H1 (cell line): Measurements from ENCODE around the gene PTGDS. TPM values are rescaled to one million over a fixed set of nuclear protein-coding genes. Genes with fewer than 3 reads are reported as not detected.

ENCODE experiments used
- CTCF ChIA-PET: fragments of 300-600 bp; sonication (Branson Sonifier 250); formaldehyde crosslinking; loops from one replicate; lab custom pipeline; 2021; ENCODE audit not compliant: partially characterized antibody; lab: Charles Lee
- POLR2A ChIA-PET: fragments of 300-600 bp; sonication (Branson Sonifier 250); formaldehyde crosslinking; loops from one replicate; lab custom pipeline; 2021; ENCODE audit warnings: inconsistent platforms; ENCODE audit not compliant: partially characterized antibody; lab: Charles Lee
- DNase-seq, 2 experiments: peaks; one replicate each; pipeline versions ENCODE4 v3.0.0 to v3.0.0-alpha.2; 2010 to 2022; ENCODE audit warnings: low spot score in 2 of 2, low read depth in 1 of 2, mixed read lengths in 1 of 2
- FAIRE-seq: peaks from 2 replicates; lab custom pipeline; 2011; peaks lifted over from hg19 to GRCh38; lab: Jason Lieb, UNC
- H2AFZ ChIP-seq: 2 replicates; pipeline ENCODE4 v1.8.1; 2012; ENCODE audit warnings: low read length, inconsistent platforms
- H2AK5ac ChIP-seq: 2 replicates; pipeline ENCODE4 v1.6.1; 2013; ENCODE audit warnings: low read depth, low read length
- H2BK120ac ChIP-seq: replicated peaks from 2 replicates; pipeline ENCODE3; 2013; ENCODE audit warnings: low read depth, low read length, inconsistent platforms
- H2BK12ac ChIP-seq: 2 replicates; pipeline ENCODE4 v1.6.1; 2013; ENCODE audit warnings: low read depth, low read length
- H2BK15ac ChIP-seq: 2 replicates; pipeline ENCODE4 v1.6.1; 2013; ENCODE audit warnings: low read length
- H2BK20ac ChIP-seq: 2 replicates; pipeline ENCODE4 v1.6.1; 2013; ENCODE audit warnings: low read length
- H2BK5ac ChIP-seq: 2 replicates; pipeline ENCODE4 v1.6.1; 2013; ENCODE audit warnings: low read depth, low read length
- H3K14ac ChIP-seq: 2 replicates; pipeline ENCODE4 v1.6.1; 2013; ENCODE audit warnings: inconsistent platforms; ENCODE audit not compliant: insufficient read length
- H3K18ac ChIP-seq: 2 replicates; pipeline ENCODE4 v1.6.1; 2013; ENCODE audit warnings: low read length; ENCODE audit errors: extremely low read depth
- H3K23ac ChIP-seq: 2 replicates; pipeline ENCODE4 v1.6.1; 2013; ENCODE audit warnings: inconsistent platforms; ENCODE audit not compliant: insufficient read length
- H3K23me2 ChIP-seq: 2 replicates; pipeline ENCODE4 v1.6.1; 2013; ENCODE audit warnings: low read depth, low read length
- H3K27ac ChIP-seq: 2 replicates; pipeline ENCODE4 v1.6.1; 2011; ENCODE audit warnings: low read depth, low read length, inconsistent platforms
- H3K27me3 ChIP-seq, 4 experiments: replicated peaks in 1 of 4; 1 replicate in 1 of 4; 2 replicates in 3 of 4; pipeline versions ENCODE4 v1.6.1 to v1.8.1; 2011 to 2013; ENCODE audit warnings: low read length in 3 of 4, mild to moderate bottlenecking in 3 of 4, inconsistent platforms in 2 of 4, mixed read lengths in 2 of 4, moderate library complexity in 1 of 4; ENCODE audit not compliant: control insufficient read depth in 3 of 4, insufficient read depth in 3 of 4; ENCODE audit errors: extremely low read depth in 1 of 4
- H3K36me3 ChIP-seq, 4 experiments: 2 replicates each; pipeline versions ENCODE4 v1.6.1 to v1.8.1; 2011 to 2013; ENCODE audit warnings: mild to moderate bottlenecking in 4 of 4, low read length in 3 of 4, moderate library complexity in 2 of 4, control low read depth in 1 of 4, inconsistent platforms in 1 of 4; ENCODE audit not compliant: insufficient read depth in 4 of 4, control insufficient read depth in 2 of 4
- H3K4ac ChIP-seq: replicated peaks from 2 replicates; pipeline ENCODE3; 2013; ENCODE audit warnings: low read length, low read depth, mixed read lengths, inconsistent platforms; ENCODE audit not compliant: insufficient read length
- H3K4me1 ChIP-seq, 4 experiments: replicated peaks in 1 of 4; 1 replicate in 1 of 4; 2 replicates in 3 of 4; pipeline versions ENCODE4 v1.6.1 to v1.8.1; 2011 to 2013; ENCODE audit warnings: low read length in 3 of 4, inconsistent platforms in 2 of 4, mixed read lengths in 1 of 4; ENCODE audit not compliant: insufficient read depth in 4 of 4, control insufficient read depth in 3 of 4
- H3K4me2 ChIP-seq, 2 experiments: 2 replicates each; pipeline versions ENCODE4 v1.6.1 to v1.8.1; 2011 to 2013; ENCODE audit warnings: low read depth in 2 of 2, low read length in 2 of 2, control low read depth in 1 of 2, inconsistent platforms in 1 of 2, mild to moderate bottlenecking in 1 of 2; ENCODE audit not compliant: insufficient read depth in 1 of 2
- H3K4me3 ChIP-seq, 4 experiments: fragments of 200-600, 300-600 bp in 1 of 4; sonication (generic), shearing (Covaris generic), sonication (Bioruptor Twin) in 1 of 4; 2 replicates each; pipeline versions ENCODE4 v1.5.1 to v1.8.1; 2011 to 2016; ENCODE audit warnings: low read length in 4 of 4, low read depth in 3 of 4, control low read depth in 2 of 4, inconsistent platforms in 2 of 4, mild to moderate bottlenecking in 2 of 4, mixed read lengths in 1 of 4, moderate library complexity in 1 of 4; ENCODE audit not compliant: insufficient read depth in 2 of 4; ENCODE audit errors: extremely low read depth in 1 of 4
- H3K56ac ChIP-seq: replicated peaks from 2 replicates; pipeline ENCODE3; 2013; ENCODE audit warnings: low read depth, mild to moderate bottlenecking, mixed read lengths, low read length, inconsistent platforms; ENCODE audit not compliant: insufficient read length
- H3K79me1 ChIP-seq: 2 replicates; pipeline ENCODE4 v1.6.1; 2013; ENCODE audit warnings: low read depth, low read length, control low read depth
- H3K79me2 ChIP-seq, 2 experiments: 2 replicates each; pipeline versions ENCODE4 v1.6.1 to v1.8.1; 2012 to 2013; ENCODE audit warnings: low read length in 2 of 2, mild to moderate bottlenecking in 2 of 2, inconsistent platforms in 1 of 2; ENCODE audit not compliant: insufficient read depth in 2 of 2, control insufficient read depth in 1 of 2
- H3K9ac ChIP-seq, 4 experiments: replicated peaks in 1 of 4; 1 replicate in 1 of 4; 2 replicates in 3 of 4; pipeline versions ENCODE4 v1.6.1 to v1.8.1; 2011 to 2013; ENCODE audit warnings: low read depth in 3 of 4, low read length in 3 of 4, control low read depth in 2 of 4, mild to moderate bottlenecking in 2 of 4, moderate library complexity in 2 of 4, inconsistent platforms in 1 of 4; ENCODE audit errors: extremely low read depth in 1 of 4
- H3K9me3 ChIP-seq, 2 experiments: 2 replicates each; pipeline versions ENCODE4 v1.6.1 to v1.8.1; 2012 to 2013; ENCODE audit warnings: mild to moderate bottlenecking in 2 of 2, moderate library complexity in 2 of 2, control low read depth in 1 of 2, inconsistent platforms in 1 of 2, low read depth in 1 of 2, low read length in 1 of 2, mixed read lengths in 1 of 2; ENCODE audit not compliant: insufficient read depth in 2 of 2
- H4K20me1 ChIP-seq, 2 experiments: replicated peaks in 1 of 2; 2 replicates each; pipeline versions ENCODE3 to v1.8.1; 2011 to 2013; ENCODE audit warnings: inconsistent platforms in 2 of 2, low read length in 2 of 2, mild to moderate bottlenecking in 1 of 2; ENCODE audit not compliant: insufficient read depth in 2 of 2, control insufficient read depth in 1 of 2
- H4K5ac ChIP-seq: 2 replicates; pipeline ENCODE4 v1.6.1; 2013; ENCODE audit warnings: low read length, low read depth, mixed read lengths, inconsistent platforms; ENCODE audit not compliant: insufficient read length
- H4K8ac ChIP-seq: 2 replicates; pipeline ENCODE4 v1.8.0; 2013; ENCODE audit warnings: mild to moderate bottlenecking, moderate library complexity, low read length, inconsistent platforms; ENCODE audit not compliant: insufficient read depth; ENCODE audit errors: extremely low read depth
- H4K91ac ChIP-seq: replicated peaks from 2 replicates; pipeline ENCODE3; 2013; ENCODE audit warnings: low read length, mixed read lengths, inconsistent platforms; ENCODE audit not compliant: insufficient read length
- BACH1 ChIP-seq: IDR thresholded peaks from 2 replicates; pipeline ENCODE4 v1.6.1; 2012; ENCODE audit warnings: low read length, improper control_type of control experiment
- CBX8 ChIP-seq: fragments of 300-800, 300-1000 bp; sonication (generic); IDR thresholded peaks from 2 replicates; pipeline ENCODE4 v1.7.1; 2016; ENCODE audit warnings: low read depth, low read length, borderline replicate concordance
- EZH2 ChIP-seq: fragments of 200-600 bp; sonication (generic); IDR thresholded peaks from 2 replicates; pipeline ENCODE4 v1.7.1; 2012; ENCODE audit warnings: low read depth, mild to moderate bottlenecking, moderate library complexity, low read length, inconsistent platforms; ENCODE audit not compliant: severe bottlenecking
- FOSL1 ChIP-seq: IDR thresholded peaks from 2 replicates; pipeline ENCODE4 v1.6.1; 2011; ENCODE audit warnings: mild to moderate bottlenecking, low read depth, low read length, moderate library complexity; ENCODE audit not compliant: insufficient read depth
- GTF2F1 ChIP-seq: IDR thresholded peaks from 2 replicates; pipeline ENCODE4 v1.6.1; 2012; ENCODE audit warnings: low read depth, low read length, improper control_type of control experiment, borderline replicate concordance
- KDM4A ChIP-seq: IDR thresholded peaks from one replicate; pipeline ENCODE4 v1.7.1; 2012; ENCODE audit warnings: low read depth, mild to moderate bottlenecking, moderate library complexity, low read length, inconsistent platforms; ENCODE audit not compliant: severe bottlenecking
- RBBP5 ChIP-seq: IDR thresholded peaks from 2 replicates; pipeline ENCODE4 v1.7.1; 2012; ENCODE audit warnings: low read depth, mild to moderate bottlenecking, inconsistent platforms, low read length, moderate library complexity, borderline replicate concordance
- SIN3A ChIP-seq, 2 experiments: IDR thresholded peaks in 1 of 2; conservative IDR thresholded peaks in 1 of 2; 2 replicates each; pipeline ENCODE4 v1.6.1; 2011 to 2012; ENCODE audit warnings: low read length in 2 of 2, improper control_type of control experiment in 1 of 2, low read depth in 1 of 2, mild to moderate bottlenecking in 1 of 2
- SP2 ChIP-seq: IDR thresholded peaks from 2 replicates; pipeline ENCODE4 v1.6.1; 2012; ENCODE audit warnings: mild to moderate bottlenecking, low read length, inconsistent platforms
- TAF7 ChIP-seq: optimal IDR thresholded peaks from 2 replicates; pipeline ENCODE3; 2011; ENCODE audit warnings: low read depth, mild to moderate bottlenecking, inconsistent platforms, low read length, moderate library complexity, borderline replicate concordance
- TBP ChIP-seq: IDR thresholded peaks from 2 replicates; pipeline ENCODE4 v1.6.1; 2011; ENCODE audit warnings: low read depth, low read length, improper control_type of control experiment
- ZNF274 ChIP-seq: IDR thresholded peaks from 2 replicates; pipeline ENCODE4 v1.7.0; 2012; ENCODE audit warnings: low read length, borderline replicate concordance; ENCODE audit errors: extremely low read depth
- WGBS, 2 experiments: shearing (Covaris generic) in 1 of 2; methylation state at CpG; one replicate each; pipeline versions ENCODE4 v1.1.6 to v1.1.7; 2013 to 2015; ENCODE audit warnings: low lambda C conversion rate in 2 of 2, mixed read lengths in 2 of 2, inconsistent platforms in 1 of 2, low coverage in 1 of 2, missing lambda C conversion rate in 1 of 2; ENCODE audit not compliant: insufficient replicate concordance in 2 of 2, insufficient coverage in 1 of 2, insufficient read length in 1 of 2; ENCODE audit errors: extremely low coverage in 1 of 2, missing lambda C conversion rate in 1 of 2; 5-methylcytosine and 5-hydroxymethylcytosine counted together
- polyA plus RNA-seq, 7 experiments: library from polyadenylated mRNA; depleted of rRNA in 3 of 7; stranded (reverse) in 5 of 7; unstranded in 2 of 7; fragments of >200 nt in 5 of 7; fragments of 200-250 nt in 2 of 7; gene quantifications; 1 replicate in 5 of 7; 2 replicates in 1 of 7; 4 replicates in 1 of 7; pipeline versions ENCODE4 v1.2.1 to v1.2.3, GENCODE V29; 2011 to 2013; ENCODE audit warnings: missing spikeins in 2 of 7, mixed read lengths in 2 of 7
- total RNA-seq: library from RNA; stranded (reverse); fragmentation: NEBNext Ultra II Directional; extraction: Animal tissue kit (Norgen Biotek cat#: 25700); gene quantifications from 2 replicates; pipeline ENCODE4 v1.2.1, GENCODE V29; 2021

The PTGDS gene
- total and polyA plus RNA-seq, 2 of the 8 experiments (the other 6 are each of a cell fraction or from before 2014, with no cell fraction given): 1.7 to 2.3 TPM

DNA sequence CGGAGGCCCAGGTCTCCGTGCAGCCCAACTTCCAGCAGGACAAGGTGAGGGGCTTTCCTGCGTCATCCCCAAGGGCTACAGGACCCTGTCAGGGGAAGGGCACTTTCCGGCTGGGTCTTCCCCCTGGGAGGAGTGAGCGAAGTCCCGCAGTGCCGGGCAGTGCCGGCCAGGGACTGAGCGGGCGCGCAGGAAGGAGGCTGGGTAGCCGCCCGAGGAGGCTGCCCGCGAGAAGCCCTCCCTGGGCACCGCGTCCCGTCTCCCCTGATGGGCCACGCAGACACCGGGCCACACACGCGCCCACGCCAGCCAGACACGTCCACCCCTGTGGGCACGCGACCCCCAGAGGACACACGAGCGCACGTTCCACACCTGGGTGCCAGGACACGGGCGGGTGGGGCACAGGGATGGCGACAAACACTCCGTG lies 357 bp downstream of the PTGDS start:
- Histone ChIP-seq H3K4ac (peak overlapping the region; percentile 38), H3K14ac (no peak overlapping the region), H4K5ac (no peak overlapping the region), H3K27me3 (peaks cover 0 to 5% (median 2%) of the 10 kb centered on the region in 4 experiments; a peak in 2 of 7 replicates), H2BK15ac (no peak overlapping the region), H3K36me3 (no peaks in the 10 kb centered on the region), H2AFZ (no peak overlapping the region), H3K79me1 (no peaks in the 10 kb centered on the region), H3K9me3 (no peaks in the 10 kb centered on the region), H3K79me2 (no peaks in the 10 kb centered on the region), H3K9ac (peak overlapping the region in 1 of 4 experiments; percentile 34; a peak in 2 of 7 replicates), H2BK120ac (peak overlapping the region; percentile 33), H4K20me1 (peaks cover 0 to 2% of the 10 kb centered on the region in 2 experiments), H3K23ac (no peak overlapping the region), H2AK5ac (no peak overlapping the region), H3K23me2 (peaks cover 8% of the 10 kb centered on the region; the same call in 1 of the 2 replicates), H3K4me1 (peaks cover 0 to 12% (median 5%) of the 10 kb centered on the region in 4 experiments; a peak in 5 of 7 replicates), H2BK20ac (no peak overlapping the region), H4K8ac (no peak overlapping the region; the same call in 1 of the 2 replicates), H3K56ac (no peak overlapping the region), H4K91ac (peak overlapping the region; percentile 54), H3K4me3 (peak overlapping the region; percentile 43 to 73 (median 52)), H3K27ac (no peak overlapping the region), H3K4me2 (peak overlapping the region; percentile 69 to 91), H3K18ac (peak overlapping the region; percentile 78; the same call in 1 of the 2 replicates), H2BK12ac (peak overlapping the region; percentile 80; the same call in 1 of the 2 replicates), H2BK5ac (no peak overlapping the region; the same call in 1 of the 2 replicates)
- WGBS, 2 experiments: 7% methylated on average over 31 of the region's 33 CpGs; no CpG with 5 or more reads in 1 of the 2 experiments
- POLR2A ChIA-PET: interaction anchor here (0.9 kb wide), 1 partner anchor 15 kb away, joined by 4 read pairs; no protein-coding TSS in a partner anchor
- DNase-seq (no peak), FAIRE-seq (no peak)
- CTCF ChIA-PET: interaction anchor here (0.8 to 5.6 kb wide), 11 partner anchors 11 to 172 kb away, joined by 3 to 45 read pairs (median 11); partner anchors contain the start of genes ABCA2 and PAXX
- TF ChIP-seq BACH1: no peak
- no peak for TF ChIP-seq FOSL1
- no peak for TF ChIP-seq GTF2F1
- TF ChIP-seq TAF7: no peak
- TF ChIP-seq ZNF274: no peak
- TF ChIP-seq RBBP5: no peak
- no peak for TF ChIP-seq TBP
- peak; percentile 74 for TF ChIP-seq KDM4A
- no peak for TF ChIP-seq SIN3A (conservative IDR thresholded peaks at IDR 0.05 in 1 of 2, IDR thresholded peaks at IDR 0.05 in 1 of 2; ENCODE audit: low read depth in 1 of 2, low read length in 2 of 2)
- TF ChIP-seq EZH2: no peak
- TF ChIP-seq CBX8: no peak
- no peak for TF ChIP-seq SP2
